Measurements from ENCODE around the gene GUSB.
"Not testable (repeated sequence)": the region's sequence is repeated elsewhere in the genome, so short reads cannot be mapped to it uniquely, and the experiment has no call there.

The GUSB gene

DNA sequence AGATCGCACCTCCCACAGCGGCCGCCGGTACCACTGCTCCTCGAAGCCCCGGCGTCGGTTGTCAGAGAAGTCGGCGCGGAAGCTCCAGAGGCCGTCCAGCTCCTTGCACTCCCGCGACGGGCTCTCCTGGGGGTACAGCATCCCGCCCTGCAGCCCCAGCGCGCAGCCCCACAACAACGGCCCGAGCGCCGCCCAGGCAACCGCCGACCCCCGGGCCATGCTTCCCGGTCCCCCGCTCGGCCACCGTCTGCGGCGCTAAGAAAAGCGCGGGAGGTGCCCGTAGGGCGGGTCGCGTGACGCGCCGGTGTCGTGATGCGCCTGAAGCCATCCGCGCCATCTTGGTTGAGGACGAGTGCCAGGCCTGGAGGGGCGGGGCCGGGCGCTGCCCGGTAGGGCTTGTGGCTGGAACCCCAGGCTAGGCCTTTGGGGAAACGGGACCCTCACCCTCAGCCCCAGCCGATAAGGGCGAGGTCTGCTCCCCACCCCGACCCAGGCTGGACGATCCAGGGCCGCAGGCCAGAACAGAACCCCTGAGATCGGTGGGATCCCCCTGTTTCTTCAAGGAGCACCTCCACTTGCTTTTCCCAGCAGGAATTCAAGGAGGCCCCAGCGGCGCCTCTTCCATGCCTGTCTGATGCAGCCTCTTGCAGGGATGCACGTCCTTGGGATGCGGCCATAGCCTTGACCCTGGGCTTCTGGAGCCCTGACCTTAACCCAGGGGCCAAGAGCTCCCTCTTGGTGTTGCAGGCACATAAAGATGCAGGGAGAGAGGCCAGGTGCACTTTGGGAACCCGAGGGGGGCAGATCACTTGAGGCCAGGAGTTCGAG, at the start of gene GUSB:
TSS of gene GUSB (minus strand) at position 249 of the 828 bp plus-strand sequence. CDS start at position 219, 30 bp downstream.
- DNase-seq, result peak; percentile 88

DNA sequence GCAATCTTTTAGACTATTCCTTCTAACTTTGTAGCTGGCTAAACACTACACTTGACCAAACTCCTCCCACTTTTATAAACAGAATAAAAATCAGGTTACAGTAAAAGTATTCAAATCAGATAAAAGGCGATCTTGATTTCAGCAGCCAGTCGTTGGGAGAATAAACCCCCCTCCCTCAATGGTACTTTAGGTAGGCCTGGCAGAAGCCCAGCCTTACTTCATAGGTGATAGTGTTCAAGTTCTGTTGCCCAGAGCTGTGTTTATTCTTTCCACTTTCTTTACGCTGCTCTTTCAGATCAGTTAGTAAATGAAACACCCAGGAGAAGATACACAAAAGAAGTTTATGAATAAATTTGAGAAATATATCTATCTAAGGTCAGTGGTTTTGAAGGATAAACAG, 46.3 kb upstream of the GUSB start:
- DNase-seq, result not testable (repeated sequence)

DNA sequence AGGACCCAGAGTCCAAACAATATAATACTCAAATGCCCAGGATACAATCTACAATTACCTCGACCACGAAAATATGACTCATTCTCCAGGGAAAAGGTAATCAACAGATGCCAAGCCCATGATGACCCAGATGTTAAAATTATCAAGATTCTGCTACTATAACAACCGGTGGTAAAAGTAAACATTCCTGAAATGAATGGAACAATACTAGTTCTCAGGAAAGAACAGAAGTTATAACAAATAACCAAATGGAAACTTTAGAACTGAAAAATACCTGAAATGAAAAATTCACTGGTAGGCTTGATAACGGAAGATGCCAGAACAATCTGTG, 34.1 kb upstream of the GUSB start:
- DNase-seq, result no peak

- DNase-seq, result no peak
These were observed 33.6 kb upstream of the GUSB start for GRCh38 chr7:66015440-66016130.

DNA sequence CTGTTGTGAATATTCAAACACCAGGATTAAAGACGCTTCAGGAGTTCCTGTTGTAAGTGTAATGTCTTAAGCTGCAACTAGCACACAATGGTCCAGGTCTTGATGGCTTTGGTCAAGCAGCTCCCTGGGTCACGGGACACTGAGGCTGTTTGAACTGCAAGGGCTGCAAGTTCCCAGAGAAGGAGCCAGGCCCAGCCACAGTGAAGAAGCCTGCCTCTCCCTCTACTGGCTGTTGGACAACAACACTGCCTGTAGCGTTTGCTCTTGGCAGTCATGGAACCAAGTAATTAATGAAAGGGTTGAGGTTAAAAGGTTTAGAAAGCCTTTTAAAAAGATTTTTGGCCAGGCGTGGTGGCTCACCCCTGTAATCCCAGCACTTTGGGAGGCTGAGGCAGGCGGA, 31.9 kb upstream of the GUSB start:
- DNase-seq, result no peak

GRCh38 chr7:66007232-66007631, 25.2 kb upstream of the GUSB start:
- DNase-seq, result no peak

DNA sequence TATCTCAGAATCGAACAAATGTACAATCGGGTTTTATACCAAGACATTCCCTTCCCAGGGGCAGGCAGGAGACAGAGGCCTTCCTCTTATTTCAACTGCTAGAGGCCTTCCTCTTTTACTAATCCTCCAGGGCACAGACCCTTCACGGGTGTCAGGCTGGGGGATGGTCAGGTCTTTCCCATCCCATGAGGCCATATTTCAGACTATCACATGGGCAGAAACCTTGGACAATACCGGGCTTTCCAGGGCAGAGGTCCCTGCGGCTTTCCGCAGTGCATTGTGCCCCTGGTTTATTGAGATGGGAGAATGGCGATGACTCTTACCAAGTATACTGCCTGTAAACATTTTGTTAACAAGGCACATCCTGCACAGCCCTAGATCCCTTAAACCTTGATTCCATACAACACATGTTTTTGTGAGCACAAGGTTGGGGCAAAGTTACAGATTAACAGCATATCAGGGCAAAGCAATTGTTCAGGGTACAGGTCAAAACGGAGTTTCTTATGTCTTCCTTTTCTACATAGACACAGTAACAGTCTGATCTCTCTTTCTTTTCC, 23.2 kb upstream of the GUSB start:
- DNase-seq, result not testable (repeated sequence)

DNA sequence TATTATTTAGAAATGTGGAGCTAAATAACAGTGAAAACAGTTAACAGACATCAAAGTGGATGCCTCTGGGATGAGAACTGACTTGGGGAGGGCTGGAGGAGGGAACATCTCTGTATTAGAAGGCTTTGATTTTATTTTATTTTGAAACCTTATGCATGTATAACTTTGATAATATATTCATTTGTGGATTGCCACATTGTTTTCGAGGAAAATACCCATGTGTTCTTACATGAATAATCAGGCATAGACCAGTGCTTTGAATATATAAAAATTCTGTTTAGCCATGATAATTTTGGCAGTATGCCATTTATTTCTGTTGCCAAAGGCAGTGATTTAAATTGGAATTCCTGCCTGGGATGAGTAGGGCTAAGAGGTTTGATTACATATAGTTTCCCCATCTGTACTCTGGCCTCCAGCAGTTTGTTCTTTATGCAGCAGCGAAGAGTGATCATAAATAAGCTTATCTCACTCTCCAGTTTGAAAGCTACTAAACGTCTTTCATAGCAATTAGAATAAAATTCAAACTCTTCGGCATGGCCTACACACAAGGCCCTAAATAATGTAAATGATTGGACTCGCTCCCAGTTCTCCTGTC, 18.9 kb upstream of the GUSB start:
- not testable (repeated sequence) for DNase-seq

- DNase-seq, result not testable (repeated sequence)
These were observed 13.0 kb upstream of the GUSB start for GRCh38 chr7:65994984-65995383.

- DNase-seq, result no peak
These were observed 10.5 kb upstream of the GUSB start for GRCh38 chr7:65992526-65992925.

DNA sequence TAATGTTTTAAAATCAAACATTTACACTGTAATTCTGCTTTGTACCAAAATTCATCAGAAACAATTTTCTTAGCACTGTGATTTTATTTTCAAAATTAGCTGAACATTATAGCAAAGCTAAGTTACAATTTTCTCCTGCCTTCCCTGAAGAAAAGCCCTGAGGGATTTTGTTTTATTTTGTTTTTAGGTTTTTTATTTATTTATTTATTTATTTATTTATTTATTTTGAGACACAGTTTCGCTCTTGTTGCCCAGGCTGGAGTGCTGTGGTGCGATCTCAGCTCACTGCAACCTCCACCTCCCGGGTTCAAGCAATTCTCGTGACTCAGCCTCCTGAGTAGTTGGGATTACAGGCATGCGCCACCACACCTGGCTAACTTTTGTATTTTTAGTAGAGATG, 9.8 kb upstream of the GUSB start:
- not testable (repeated sequence) for DNase-seq

GRCh38 chr7:65989694-65990080, 7.7 kb upstream of the GUSB start:
- no peak for DNase-seq

DNA sequence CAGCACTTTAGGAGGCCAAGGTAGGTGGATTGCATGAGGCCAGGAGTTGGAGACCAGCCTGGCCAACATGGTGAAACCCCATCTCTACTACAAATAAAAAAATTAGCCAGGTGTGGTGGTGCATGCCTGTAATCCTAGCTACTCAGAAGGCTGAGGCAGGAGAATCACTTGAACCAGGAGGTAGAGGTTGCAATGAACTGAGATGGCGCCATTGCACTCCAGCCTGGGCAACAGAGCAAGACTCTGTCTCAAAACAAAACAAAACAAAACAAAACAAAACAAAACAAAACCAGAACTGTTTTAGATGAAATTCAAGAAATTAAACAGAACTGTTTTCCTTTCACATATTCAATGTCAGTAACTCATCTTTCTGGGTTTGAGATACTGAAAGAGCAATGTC, 6.5 kb upstream of the GUSB start:
- DNase-seq, result not testable (repeated sequence)

- no peak for DNase-seq
These were observed 6.1 kb upstream of the GUSB start for GRCh38 chr7:65988084-65988483.

- DNase-seq, result no peak
These were observed 2.1 kb upstream of the GUSB start for GRCh38 chr7:65983965-65984658.

GRCh38 chr7:65980478-65981250, 1.3 kb downstream of the GUSB start:
- no peak for DNase-seq

DNA sequence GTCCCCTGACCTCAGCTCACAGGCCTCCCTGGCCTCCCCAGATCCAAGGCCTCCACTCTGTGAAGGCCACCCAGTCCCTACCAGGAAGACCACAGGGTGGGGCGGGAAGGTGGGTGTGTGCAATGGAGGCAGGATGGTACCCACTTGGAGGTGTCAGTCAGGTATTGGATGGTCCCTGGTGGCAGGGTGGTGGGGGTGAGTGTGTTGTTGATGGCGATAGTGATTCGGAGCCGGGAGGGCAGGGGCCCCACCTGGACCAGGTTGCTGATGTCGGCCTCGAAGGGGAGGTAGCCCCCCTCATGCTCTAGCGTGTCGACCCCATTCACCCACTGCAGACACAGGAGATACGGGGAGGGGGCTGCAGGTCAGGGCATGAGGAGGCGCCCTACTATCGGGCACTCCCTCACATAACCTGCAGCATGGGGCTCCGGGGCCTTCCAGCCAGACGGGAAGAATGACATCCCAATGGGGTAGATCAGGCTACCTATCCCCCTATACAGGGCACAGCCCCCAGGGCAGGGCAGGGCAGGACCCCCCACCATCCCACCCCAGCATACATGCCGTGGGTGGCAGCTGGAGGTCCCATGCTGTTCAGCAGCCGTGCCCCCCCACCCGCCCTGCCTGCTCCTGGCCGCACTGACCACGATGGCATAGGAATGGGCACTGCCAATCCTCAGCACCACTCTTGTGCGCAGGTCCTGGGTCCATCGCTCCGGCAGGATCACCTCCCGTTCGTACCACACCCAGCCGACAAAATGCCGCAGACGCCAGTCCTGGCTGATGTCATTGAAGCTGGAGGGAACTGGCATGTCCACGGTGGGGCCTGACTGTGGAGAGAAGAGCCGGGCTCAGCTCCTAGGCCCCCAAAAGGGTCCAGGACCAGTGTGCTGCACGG, 2.2 kb downstream of the GUSB start:
- DNase-seq, result no peak

DNA sequence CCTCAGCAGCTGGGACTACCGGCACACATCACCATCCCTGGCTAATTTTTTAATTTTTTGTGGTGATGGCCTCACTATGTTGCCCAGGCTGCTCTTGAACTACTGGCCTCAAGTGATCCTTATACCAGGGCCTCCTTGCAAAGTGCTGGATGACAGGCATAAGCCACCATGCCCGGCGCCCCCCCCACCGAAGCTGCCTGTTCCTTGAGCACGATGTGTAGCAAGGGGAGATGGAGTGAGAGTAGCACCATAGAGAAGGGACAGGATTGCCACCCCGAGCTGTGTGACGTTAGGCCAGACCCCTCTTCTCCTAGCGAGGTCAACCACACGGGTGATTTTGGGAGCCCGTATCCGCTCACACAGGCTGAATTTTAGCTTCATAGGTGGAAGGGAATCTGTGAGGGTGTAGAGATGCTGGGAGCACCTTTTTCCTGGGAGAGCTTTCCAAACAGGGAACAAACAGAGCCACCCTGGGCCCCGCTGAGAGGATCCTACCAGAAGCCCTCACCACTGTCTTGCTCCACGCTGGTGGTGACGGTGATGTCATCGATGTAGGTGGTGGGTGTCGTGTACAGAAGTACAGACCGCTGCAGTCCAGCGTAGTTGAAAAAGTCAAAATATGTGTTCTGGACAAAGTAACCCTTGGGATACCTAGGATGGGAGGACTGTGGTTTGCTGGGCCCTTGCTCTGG, 3.0 kb downstream of the GUSB start:
- no peak for DNase-seq

- no peak for DNase-seq
These were observed 5.3 kb downstream of the GUSB start for GRCh38 chr7:65976659-65977196.

GRCh38 chr7:65975814-65976445, 6.1 kb downstream of the GUSB start:
- no peak for DNase-seq
